Measurements from ENCODE around the gene MSI2.

MSI2 gene

DNA sequence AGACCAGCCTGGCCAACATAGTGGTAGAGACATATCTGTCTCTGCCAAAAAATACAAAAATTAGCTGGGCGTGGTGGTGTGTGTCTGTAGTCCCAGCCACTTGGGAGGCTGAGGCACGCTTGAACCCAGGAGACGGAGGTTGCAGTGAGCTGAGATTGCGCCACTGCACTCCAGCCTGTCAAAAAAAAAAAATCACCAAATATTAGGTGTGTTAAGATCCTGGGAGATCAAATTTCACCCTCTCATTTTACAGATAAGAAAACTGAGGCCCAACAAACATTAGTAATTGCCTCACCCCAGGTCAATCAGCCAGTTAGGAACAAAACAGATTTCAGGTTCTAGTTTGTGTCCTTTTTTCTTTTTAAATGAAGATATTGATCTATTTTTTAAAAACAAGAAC lies 116.7 kb downstream of the MSI2 start:
- DNase-seq: no peak

DNA sequence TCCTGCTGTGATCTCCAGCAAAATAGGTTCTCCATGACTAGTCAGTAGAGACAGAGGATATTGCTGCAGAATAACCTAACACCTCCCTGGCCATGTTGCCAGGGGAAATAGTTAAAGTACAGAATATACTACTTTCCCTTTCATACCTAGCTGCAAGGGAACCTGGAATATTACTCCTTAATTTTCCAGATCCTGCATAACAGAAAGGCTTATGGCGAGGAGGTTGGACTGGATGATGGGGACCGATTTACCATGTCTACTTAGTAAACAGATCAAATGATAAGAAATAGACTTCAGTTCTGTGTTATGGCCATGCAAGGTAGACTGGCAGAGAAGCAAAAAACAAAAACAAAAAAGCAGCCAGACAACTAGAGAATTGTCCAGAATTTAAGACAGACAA lies 117.4 kb downstream of the MSI2 start:
- no peak for DNase-seq

DNA sequence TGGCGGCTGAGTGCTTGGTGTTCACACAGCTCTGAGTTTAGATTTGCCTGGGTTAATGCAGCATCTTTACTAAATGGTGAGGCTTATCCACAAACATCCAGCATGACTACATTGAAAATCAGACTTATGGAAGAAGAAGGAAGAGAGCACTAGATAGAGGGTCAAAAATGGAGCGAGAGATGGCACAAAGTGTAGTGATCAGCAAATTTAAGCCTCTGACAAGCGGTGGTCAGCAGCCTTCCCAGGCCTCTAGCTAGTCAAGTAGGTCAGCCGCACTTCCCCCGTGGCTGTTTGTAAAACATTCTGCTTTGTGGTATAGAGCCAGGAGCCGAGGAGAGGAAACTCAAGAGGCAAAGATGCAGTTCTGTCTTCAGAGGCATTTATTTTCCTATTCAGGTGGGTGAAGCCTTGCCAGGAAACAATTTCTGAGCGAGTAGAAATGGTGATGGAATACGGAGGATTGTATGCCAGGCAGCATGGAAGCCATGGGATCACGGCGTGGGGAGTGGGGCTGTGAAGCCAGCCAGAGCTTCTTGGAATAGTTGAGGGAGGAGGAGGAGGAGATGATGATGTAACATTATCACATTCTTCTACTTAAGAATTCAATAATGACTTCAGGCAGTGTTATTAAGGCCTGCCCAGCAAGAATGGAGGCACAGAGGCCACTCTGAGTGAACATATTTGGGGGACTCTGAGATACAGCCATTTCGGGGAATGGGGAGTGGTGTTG lies 118.9 kb downstream of the MSI2 start:
- no peak for DNase-seq

DNA sequence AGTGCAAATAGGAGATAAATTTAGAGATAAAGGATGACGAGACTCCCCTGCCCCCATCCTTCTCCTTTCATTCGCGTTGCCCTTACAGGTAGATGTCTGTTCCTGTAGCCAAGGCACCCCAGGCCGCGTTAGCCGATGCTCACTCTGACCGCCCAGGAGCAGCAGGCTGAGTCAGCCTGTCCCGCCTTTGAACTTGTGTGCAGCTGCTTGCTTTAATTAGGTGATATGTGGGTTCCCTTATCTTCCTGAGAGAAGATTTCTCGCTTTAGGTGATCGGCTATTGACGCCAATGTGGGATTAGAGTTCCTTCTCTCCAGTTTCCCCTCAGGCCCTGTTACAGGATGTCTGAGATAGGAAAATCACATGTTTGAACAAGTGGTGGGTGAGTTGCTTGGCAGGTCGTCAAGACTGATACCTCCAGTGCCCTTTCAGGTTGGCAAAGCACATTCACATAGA lies 119.5 kb downstream of the MSI2 start:
- no peak for DNase-seq

DNA sequence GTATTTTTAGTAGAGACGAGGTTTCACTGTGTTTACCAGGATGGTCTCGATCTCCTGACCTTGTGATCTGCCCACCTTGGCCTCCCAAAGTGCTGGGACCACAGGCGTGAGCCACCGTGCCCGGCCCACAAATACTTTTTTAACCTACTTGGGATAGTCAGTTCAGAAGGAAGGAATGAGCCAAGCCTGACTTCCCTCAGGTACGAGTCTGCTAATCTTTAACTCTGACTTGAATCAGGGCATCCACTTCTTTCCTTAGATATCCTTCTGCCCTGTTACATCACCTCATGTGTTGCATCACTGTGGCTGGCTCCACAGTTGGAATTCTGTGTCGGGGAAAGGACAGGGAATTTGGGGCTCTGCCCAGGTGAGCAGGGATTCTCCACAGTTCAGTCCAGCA lies 120.8 kb downstream of the MSI2 start:
- DNase-seq: no peak

DNA sequence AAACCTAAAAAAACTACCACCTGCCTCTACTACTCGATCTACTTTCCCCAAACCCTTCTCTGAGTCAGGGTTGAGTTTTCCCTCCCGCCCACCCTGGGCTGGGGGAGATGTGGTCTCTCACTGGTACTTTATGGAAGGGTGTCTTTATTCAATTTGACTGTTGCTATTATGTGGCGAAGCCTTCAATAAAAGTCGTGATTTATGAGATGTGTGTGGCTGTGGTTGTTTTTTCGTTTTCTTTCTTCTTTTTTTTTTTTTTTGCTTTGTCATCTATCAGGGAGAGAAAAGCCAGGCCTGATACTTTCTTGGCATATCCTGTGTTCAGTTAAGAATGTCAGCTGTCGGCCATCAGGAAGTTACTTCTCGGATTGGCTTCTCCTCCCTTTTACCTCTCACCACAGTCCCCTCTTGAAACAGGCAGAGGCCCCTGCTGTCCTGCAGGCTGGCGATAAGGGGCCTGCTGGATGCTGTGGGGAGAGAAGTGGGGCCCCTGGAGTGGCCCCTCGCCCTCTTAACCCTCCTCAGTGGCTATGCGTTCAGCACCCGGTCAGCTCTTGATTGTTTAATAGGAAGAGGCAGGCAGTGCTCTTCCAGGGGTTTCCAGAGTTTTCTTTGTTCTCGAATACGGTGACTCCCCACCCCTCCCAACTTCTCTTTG lies 123.0 kb downstream of the MSI2 start:
- DNase-seq: peak; percentile 33

DNA sequence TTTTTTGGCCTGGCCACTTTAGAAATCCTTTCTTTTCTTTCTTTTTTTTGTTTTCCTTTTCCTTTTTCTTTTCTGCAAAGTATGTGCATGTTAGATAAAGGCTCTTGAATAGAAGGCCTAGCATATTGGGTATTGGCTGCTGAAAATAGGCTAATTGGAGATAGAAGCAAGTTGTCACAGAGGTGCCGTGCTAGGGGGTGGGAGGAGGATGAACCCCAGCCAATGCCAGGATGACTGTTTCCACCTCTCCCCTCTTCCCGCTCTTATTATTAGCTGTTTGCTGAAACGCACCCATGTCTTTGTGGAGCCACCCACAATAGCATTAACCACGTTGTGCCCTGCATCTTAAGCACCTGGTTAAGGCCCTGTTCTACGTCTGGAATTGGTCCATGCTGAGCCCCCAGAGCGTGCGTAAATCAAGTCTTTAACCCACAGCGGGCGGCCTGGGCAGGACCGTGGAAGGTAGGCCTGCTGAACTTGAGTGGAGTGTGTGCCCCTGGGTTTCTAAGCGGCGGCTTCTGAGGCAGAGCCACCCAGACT lies 123.6 kb downstream of the MSI2 start:
- DNase-seq: no peak

DNA sequence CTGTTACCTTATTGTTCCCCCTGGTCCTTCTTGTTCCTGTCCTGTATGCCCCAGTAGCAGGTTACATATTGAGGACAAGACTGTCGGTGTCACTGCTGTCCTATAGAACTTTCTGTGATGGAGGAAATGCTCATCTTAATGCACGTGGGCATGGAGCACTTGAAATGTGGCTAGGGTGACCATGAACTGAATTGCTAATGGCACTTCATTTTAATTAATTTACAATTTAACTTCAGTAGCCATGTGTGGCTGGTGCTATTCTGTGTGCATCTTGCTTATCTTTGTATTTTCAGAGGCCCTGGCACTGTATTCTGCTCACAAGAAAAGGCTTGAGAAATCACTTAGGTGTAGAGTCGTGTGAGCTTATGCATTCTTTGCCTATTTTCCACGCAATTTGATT lies 125.2 kb downstream of the MSI2 start:
- no peak for DNase-seq

DNA sequence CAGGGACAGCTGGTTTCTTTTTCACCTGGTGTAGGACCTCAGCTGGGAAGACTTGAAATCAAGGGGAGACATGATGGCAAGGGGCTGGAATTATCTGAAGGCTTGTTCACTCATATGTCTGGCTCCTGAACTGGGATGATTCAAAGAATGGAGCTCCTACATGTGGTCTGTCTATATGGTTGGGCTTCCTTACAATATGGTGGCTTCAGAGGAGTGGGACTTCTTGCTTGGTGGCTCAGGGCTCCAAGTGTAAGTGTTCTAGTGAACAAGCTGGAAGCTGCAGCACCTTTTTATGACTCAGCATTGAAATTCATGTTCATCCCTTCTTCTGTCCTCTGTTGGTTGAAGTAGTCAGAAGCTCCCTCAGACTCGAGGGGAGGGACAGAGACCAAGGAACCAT lies 127.9 kb downstream of the MSI2 start:
- no peak for DNase-seq

DNA sequence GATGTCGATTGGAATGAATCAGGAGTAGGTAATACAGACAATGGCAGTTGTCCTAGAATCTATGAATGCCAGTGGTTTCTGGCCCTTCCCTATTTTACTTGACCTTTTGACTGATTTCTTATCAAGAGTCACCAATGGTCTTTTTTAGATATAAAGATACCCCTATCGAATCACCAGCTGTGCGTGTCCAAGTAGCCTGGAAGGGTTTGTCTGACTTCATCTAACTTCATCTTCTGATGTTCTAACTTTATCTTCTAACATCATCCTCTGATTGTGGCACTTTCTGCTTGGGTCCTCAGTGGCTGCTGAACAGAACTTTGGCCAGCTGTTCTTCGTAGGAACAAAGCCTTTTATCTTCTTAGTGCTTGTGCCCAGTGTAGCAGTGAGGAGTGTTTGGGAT lies 129.7 kb downstream of the MSI2 start:
- no peak for DNase-seq

DNA sequence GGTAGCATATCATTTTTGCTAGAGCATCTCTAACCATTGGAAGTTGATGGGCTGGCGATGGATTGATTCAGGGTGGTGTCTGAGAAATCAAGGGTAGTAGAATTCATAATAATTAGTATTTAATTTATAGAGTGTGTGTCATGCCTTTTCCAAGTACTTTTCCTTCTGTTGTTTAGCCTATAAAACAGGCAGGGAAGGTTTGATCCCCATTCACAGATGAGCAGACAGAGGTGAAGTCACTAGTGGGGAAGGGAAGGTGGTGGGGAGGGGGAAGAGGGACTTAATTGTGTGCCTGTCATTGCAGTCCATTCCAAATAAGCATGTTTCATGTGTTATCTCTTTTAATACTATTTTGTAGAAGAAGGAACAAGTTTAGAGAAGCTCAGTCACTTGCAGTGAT lies 131.3 kb downstream of the MSI2 start:
- DNase-seq: no peak

DNA sequence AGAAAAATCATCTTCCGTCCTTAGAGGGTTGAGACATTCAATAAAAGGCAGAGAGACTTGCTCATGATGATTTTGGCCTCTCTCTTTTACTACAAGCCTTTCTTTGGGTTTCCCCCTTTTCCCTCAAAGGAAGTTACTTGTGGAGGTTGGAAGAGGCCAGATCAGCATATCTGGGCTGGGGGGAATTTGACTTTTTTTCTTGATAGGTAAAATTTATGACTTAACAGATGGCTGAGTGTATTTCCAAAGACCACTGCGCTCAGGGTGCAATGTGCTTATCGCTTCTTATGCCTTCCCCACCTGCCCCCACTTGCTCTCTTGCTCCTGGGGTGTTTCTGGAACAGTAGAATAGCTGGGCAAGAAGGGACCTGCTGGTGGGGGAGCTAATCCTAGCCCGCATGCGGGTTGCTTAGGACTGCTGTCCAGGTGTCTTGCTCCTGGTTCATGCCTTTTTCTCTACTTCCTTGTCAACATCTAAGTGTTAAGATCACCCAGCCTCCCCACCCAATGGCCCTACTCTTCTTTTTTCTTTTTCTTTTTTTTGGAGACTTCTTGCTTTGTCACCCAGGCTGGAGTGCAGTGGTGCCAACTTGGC lies 131.9 kb downstream of the MSI2 start:
- DNase-seq: no peak

DNA sequence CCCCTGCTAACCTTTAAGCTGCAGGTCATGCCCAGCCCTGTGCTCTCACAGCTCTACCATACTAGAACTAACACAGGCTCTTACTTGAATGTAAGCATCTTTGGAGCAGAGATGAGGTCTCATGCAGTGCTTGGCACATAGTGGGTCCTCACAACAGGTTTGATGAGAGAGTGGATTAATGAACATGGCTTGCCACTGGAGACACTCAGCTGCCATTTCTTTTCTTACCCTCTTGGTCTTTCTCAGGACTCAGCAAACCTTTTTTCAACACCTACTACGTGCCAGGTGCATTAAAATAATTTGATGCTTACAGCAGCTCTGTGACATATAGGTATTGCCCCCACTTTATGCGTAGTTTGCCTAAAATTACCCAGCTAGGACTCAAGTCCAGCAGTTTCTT lies 133.2 kb downstream of the MSI2 start:
- DNase-seq: no peak

DNA sequence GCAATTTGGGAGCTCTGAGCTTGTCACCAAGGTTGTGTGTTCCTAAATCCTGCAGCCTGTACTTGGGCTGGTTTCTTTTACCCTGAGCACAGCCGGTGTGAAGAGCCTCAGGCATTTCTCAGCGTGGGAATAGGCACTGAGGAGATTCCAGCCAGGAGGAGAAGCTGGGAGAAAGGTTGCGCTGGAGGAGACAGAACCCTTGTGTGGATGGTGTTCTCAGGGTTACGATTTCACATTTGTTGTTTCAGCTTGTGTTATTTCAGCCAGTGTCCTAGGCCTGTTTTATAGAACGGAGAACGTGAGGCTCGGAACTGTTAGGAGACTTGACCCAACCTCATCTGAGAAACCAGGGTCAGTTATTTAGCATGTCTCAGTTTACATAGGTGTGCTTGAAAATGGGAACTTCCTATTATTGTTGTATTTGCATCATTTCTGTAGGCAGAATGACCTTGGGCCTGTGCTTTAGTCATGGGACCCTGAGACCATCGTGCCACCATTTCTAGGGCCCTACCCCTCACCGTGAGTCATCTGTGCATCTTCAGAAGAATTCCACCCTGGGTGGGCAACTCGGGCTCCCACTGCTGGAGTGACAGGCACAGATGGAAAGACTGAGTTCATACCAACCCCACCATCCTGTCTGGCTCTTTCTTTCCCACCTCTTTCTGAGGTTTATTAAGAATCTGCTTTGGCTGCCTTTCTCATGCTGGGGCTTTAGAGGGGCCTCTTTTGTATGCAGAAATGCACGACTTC lies 134.9 kb downstream of the MSI2 start:
- DNase-seq: no peak

DNA sequence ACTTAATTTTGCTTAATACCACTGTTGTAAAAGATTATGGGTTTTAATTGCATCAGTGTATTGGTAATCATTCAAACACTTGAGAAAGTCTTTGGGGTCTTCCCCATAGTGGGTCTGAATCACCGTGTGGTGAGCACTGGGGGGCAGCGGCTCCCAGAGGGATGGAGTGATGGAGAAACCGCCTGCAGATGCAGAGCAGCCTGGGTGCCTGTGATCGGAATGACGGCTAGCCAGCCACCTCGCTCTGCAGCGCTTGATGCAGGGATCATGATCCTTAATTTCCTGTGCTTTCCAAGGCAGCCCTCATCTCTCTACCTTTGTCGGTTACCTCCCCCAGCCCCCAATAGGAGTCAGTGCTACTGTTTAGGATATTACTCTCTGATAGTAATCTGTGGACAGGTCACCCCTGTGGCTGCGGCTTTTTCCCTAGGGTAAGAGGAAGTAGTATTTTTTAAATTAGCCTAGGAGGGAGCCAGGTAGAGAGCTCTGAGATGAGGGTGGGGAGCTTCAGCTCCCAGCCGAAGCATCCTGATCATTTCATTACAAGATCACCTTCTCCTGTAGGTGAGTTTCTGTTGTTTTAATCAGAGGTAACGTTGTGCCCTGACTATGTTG lies 135.6 kb downstream of the MSI2 start:
- DNase-seq: no peak

DNA sequence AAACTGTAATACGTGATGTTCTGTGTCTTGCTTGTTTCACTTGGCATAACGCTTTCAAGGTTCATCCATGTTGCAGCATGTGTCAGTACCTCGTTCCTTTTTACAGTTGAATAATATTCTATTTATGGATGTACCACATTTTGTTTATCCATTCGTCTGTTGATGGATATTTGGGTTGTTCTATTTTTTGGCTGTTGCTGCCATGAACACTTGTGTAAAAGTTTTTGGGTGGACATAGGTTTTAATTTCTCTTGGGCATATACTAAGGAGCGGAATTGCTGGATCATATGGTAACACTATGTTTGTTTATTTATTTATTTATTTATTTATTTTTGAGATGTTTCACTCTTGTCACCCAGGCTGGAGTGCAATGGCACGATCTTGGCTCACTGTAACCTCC lies 137.0 kb downstream of the MSI2 start:
- no peak for DNase-seq

DNA sequence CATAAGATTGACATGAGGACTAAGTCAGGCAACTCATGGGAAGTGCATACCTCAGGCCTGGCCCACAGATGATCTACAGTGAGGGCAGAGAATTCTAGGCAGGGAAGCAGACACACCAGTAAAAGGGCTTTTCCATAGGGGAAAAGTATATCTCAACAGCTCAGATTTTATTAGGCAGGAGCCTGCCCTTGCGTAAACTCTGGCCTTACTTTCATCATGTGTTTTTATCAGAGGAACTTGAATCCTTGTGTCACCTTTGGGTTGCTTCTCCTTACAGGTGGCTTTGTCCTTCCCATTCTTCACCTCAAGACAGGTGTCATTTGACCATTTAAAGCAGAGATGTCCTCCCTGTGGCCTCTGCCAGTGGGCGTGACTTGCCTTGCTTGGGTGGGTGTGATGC lies 138.1 kb downstream of the MSI2 start:
- no peak for DNase-seq

DNA sequence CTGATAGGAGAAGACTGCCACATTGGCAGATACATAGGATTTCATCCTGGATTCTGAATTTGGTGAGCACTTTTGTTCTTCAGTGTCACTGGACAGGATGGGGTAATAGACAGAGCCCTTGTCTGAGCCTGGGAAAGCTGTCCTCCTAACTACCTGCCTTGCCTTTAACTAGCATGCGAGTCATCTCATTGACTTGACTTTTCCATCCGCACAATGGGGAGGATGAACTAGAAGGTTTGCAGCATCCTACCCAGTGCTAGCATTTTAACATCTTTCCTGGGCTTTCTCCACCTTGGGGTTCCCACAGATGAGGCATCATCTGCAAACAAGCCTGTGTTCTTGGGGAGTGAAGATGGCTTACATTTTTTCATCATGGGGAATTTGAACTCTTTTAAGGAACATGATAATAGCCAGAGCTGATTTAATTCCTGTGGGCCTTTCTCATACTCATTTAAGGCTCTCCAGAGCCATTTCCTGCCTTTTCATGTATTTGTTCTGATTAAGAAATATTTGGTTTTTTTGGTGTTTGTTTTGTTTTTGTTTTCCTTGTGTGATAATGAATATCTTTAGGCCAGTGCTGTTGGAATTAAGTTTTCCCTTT lies 139.5 kb downstream of the MSI2 start:
- DNase-seq: no peak

DNA sequence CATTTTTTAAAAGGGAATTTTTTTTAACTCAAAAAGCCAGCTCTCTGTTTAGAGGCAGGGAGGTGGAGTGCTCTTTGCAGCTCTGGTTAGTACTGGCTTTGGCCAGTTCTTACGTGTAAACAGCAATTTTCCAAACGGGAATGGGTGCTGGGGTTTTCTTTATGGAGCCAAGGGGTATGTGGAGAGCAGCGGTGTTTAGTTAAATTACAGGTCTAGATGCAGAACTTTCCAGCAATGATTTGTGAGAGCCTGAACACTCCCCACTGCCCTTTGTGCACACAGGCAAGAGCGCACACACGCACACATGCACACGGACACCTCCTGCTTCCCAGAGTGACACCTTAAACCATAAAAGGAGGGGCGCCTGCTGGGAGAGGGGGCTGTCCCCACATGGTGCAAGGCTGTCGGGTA lies 140.2 kb downstream of the MSI2 start:
- no peak for DNase-seq

DNA sequence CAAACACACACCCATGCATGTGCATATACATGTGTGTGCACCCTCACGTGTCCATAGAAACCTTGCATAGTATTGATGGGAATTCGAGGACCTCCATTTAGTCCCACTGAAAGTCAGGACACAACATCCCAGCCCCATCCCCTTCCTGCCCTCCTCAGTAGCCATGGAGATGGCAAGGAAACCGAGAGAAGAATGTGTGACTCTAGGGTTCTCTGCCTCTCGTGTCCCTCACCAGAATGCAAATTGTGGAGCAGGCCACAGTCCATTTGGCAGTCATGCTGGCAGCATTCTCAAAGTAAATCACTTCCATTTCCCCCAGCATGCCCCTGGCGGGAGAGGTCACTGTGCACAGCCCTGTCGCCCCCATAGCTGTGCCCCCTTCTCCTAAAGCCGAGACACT lies 141.1 kb downstream of the MSI2 start:
- DNase-seq: no peak

DNA sequence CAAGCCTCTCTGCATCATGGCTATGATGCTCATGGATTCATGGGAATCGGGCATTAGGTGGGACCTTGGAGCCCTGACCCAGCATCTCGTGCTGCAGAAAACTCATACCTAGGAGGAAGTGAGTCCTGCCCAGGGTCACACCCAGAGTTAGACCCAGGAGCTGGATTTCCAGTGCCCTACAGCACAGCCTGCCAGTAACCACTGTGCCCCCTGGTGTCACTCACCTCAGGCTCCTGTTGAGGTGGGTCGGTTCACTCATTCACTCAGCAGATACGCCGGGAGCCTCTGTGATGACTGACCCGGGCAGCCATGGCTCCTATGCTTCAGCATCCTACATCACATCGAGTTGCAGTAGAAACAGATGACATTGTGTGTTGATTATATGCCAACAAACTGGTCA lies 143.4 kb downstream of the MSI2 start:
- DNase-seq: no peak

DNA sequence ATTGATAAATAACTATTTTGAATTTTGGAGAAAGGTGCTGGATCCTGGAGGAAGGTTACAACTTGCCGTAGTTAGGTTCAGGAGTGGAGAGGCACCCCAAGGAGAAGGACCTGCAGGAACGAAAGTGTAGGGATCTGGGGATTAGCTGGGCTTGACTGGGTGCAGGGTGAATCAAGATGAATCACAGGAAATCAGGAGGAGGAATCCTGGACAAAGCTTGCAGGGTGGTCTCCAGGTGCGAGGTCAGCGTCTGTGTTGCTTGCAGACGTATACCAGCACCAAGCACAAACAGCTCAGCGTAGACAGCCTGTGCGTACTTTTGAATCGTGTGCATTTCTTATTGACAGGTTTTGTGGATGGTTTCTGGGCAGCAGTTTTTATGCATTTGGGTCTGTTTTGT lies 144.3 kb downstream of the MSI2 start:
- DNase-seq: no peak

Measured in stimulated activated CD8-positive, alpha-beta memory T cell treated with anti-CD3 and anti-CD28 coated beads, Interleukin-4, amount 100 ng/mL, for 48 hours (primary cell).